Cardiac muscle cell (in vitro differentiated cells and primary cell): Measurements from ENCODE around the gene KCNMA1. TPM values are rescaled to one million over a fixed set of nuclear protein-coding genes. Genes with fewer than 3 reads are reported as not detected.

Experiments
- DNase-seq, 2 donors: peaks; one replicate each; pipeline versions ENCODE4 v3.0.0 to v3.0.0-alpha.2; 2010 to 2017; ENCODE audit warnings: low read depth in 1 of 2, low spot score in 1 of 2
- H3K27ac ChIP-seq: fragments of 200-600 bp; sonication (generic); 2 replicates; pipeline ENCODE4 v1.5.1; 2016
- H3K27me3 ChIP-seq: fragments of 200-600 bp; sonication (generic); 2 replicates; pipeline ENCODE4 v1.6.0; 2016; ENCODE audit warnings: control low read depth
- H3K36me3 ChIP-seq: fragments of 200-600 bp; sonication (generic); 2 replicates; pipeline ENCODE4 v1.5.1; 2016; ENCODE audit warnings: control low read depth
- H3K4me1 ChIP-seq: fragments of 200-600 bp; sonication (generic); 2 replicates; pipeline ENCODE4 v1.8.1; 2017; ENCODE audit warnings: low read depth, mild to moderate bottlenecking, mixed run types
- H3K4me3 ChIP-seq: fragments of 200-600 bp; sonication (generic); 2 replicates; pipeline ENCODE4 v1.5.1; 2016; ENCODE audit warnings: mild to moderate bottlenecking
- H3K9me3 ChIP-seq: fragments of 200-600 bp; sonication (generic); 2 replicates; pipeline ENCODE4 v1.5.1; 2017; ENCODE audit warnings: low read depth, mild to moderate bottlenecking, control low read depth
- polyA plus RNA-seq: library from polyadenylated mRNA; unstranded; fragments of >200 nt; fragmentation: Nextera tagmentation; extraction: Ambion mirVana; gene quantifications from 2 replicates; pipeline ENCODE4 v1.2.1, GENCODE V29; 2016
- total RNA-seq: library from RNA; depleted of rRNA; stranded (reverse); fragments of >200 nt; gene quantifications from 2 replicates; pipeline ENCODE4 v1.2.3, GENCODE V29; 2016
- TF ChIP-seq, protein P1 (sequence below): IDR thresholded peaks from 2 replicates; pipeline ENCODE4 v1.5.1; 2012; ENCODE audit warnings: low read depth, mild to moderate bottlenecking, low read length

KCNMA1 gene
- total and polyA plus RNA-seq, 2 experiments from 2014 or later, result 1.8 to 1.9 TPM

DNA sequence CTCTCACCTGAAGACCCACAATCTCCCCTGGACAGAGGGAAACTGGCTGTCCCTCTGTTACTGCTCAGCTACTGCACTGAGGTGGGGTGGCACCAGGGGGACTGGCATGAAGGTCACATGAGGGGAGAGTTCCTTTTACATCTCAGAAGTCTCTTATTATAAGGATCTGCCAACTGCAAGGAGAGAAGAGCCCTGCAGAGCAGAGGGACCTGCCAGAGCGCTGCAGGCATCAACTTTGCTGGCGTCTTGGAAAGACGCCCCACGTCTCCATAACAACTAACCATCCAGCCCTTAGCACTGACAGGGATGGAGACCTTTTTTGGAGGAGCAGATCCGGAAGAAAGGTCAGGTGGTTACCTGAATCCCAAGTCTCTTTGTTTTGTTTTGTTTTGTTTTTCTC is 218.6 kb downstream of the KCNMA1 start:
- Histone ChIP-seq H3K27ac (no peak overlapping the region), H3K36me3 (no peaks in the 10 kb centered on the region), H3K4me3 (no peak overlapping the region), H3K27me3 (no peaks in the 10 kb centered on the region), H3K9me3 (no peaks in the 10 kb centered on the region), H3K4me1 (no peaks in the 10 kb centered on the region)
- no peak for DNase-seq
- TF ChIP-seq, protein P1, sequence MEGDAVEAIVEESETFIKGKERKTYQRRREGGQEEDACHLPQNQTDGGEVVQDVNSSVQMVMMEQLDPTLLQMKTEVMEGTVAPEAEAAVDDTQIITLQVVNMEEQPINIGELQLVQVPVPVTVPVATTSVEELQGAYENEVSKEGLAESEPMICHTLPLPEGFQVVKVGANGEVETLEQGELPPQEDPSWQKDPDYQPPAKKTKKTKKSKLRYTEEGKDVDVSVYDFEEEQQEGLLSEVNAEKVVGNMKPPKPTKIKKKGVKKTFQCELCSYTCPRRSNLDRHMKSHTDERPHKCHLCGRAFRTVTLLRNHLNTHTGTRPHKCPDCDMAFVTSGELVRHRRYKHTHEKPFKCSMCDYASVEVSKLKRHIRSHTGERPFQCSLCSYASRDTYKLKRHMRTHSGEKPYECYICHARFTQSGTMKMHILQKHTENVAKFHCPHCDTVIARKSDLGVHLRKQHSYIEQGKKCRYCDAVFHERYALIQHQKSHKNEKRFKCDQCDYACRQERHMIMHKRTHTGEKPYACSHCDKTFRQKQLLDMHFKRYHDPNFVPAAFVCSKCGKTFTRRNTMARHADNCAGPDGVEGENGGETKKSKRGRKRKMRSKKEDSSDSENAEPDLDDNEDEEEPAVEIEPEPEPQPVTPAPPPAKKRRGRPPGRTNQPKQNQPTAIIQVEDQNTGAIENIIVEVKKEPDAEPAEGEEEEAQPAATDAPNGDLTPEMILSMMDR, result no peak

DNA sequence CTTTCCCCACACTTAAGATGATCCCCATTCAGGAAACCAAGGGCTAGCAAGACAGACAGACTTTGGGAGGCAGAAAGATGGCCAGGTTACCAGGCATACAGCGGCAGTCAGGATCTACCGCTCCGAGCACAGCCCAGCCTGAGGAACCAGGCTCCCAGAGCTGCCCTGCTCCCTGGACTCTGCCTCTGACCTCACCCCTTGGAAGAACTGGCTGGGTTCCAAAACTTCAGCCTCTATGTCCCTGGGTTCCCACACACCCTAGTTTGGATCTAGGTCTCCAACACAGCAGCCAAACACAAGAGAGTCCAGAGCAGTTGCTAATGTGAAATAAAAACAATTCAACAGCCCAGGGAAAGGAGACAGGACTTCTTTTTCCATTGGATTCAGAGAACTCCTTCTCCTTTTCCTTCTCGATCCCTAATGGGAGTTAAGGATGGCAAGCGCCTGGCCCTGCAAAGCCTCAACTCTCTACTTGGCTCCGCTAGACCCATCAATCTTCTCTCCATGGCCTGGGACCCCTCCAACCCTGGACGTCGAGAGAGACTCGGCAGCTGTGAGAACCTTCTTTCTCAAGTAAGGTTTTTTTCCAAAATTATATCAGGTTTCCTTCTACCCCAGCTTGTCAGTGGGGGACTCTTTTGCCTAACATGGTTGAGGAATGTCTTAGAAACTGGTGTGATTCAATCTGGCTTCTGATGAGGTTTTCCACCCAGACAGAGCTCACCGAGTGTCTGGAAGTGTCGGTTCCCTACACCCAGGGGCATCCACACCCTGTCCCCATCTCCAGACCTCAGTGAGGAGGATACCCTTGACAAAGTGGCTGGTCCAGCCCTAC is 219.6 kb downstream of the KCNMA1 start:
- Histone ChIP-seq H3K9me3 (no peaks in the 10 kb centered on the region), H3K4me1 (no peaks in the 10 kb centered on the region), H3K27me3 (peaks cover 5% of the 10 kb centered on the region), H3K36me3 (no peaks in the 10 kb centered on the region), H3K4me3 (no peak overlapping the region), H3K27ac (no peak overlapping the region)
- DNase-seq, result no peak
- TF ChIP-seq, protein P1, result no peak

DNA sequence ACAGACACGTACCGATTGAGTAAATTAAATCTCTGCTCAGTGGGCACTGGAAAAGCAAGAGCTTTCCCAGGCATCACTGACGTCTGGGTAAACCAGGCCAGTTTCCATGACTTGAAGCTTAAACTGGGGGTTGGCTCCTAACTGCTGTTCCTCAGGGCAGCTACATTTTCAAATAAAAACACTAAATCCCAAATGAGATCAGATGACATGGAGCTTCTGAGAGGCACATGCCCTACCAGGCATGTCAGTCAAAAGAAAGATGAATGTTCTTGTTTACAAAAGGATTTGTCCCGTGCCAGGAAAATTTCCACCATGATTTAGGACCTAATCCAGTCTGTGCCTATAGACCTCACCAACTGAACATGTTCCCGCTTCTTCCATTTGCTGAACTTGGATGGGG is 220.2 kb downstream of the KCNMA1 start:
- H3K9me3 ChIP-seq, result no peaks in the 10 kb centered on the region
- H3K36me3 ChIP-seq, result no peaks in the 10 kb centered on the region
- H3K27me3 ChIP-seq, result peaks cover 5% of the 10 kb centered on the region
- DNase-seq, result no peak
- H3K4me1 ChIP-seq, result no peaks in the 10 kb centered on the region
- H3K4me3 ChIP-seq, result no peak overlapping the region
- no peak overlapping the region for H3K27ac ChIP-seq
- TF ChIP-seq, protein P1, result no peak

DNA sequence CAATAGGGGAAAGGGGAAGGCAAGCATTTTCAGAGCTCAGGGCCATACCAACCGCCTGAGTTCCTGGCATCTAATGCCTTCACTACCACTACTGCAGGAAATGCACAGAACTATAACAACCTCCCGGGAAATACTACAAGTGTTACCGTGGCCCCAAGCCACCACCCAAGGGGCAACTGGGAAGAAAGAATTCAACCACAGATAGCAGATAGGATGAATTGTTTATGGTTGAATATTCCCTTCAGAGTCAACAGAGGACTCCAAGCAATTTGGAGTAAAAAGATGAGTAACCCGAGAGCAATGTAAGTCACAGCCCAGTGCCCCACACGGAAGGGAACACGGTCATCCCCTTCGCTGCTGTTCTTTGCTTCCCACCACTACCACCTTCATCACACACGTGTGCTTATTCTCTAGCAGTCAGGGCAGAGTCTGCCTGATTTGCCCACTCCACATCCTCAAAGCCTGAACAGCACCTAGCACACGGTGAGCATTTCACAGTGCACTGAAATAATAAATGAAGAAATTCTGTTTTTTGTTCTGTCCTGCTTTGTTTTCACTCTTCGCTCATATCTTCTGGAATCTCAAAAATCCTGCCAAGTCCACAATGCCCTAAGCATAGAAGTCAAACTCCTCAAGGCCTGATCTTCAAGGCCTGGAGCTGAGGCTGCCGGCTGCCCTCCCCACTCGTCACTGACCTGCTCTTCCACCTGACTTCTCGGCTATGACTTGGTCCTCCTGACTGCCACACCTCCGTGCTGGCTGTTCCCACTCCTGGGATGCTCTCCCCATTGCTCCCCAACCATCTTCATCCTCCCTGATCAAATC is 221.1 kb downstream of the KCNMA1 start:
- H3K4me3 ChIP-seq, result no peak overlapping the region
- DNase-seq, result peak in 1 of 2 donors; percentile 82
- H3K9me3 ChIP-seq, result no peaks in the 10 kb centered on the region
- H3K27ac ChIP-seq, result no peak overlapping the region
- TF ChIP-seq, protein P1, result no peak
- no peaks in the 10 kb centered on the region for H3K36me3 ChIP-seq
- peaks cover 5% of the 10 kb centered on the region for H3K27me3 ChIP-seq
- no peaks in the 10 kb centered on the region for H3K4me1 ChIP-seq

DNA sequence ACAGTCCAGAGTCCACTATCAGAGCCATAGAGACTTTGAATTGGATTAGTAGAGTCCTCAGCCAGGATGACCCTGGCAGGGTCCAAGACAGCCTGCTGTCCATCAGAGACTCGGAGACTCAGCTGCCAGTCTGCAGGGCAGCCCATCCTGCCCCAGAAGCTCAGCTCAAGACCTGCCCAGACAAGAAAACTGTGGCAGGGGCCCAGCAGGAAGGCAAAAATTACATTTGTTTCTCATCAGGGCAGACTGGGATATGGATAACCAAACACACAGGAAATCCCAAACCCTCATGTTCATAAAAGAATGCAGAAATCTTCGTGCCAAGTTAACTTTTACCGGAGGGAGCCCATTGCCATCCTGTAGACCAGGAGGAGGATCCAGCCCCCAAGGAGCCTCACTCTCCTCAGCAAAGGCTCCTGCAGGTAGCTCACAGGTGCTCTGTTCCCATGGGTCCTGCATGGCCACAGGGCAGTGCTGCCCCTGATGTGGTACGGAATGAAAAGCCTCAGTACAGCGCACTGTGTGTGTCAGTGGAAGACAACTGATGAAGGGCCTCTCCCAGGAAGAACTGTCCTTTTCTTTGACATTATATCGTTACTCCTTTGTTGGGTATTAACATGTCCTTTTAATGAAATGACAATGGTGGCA is 222.2 kb downstream of the KCNMA1 start:
- peaks cover under 1% of the 10 kb centered on the region for H3K4me1 ChIP-seq

More for the DNA sequence above, 222.2 kb downstream of the KCNMA1 start:
- Histone ChIP-seq H3K4me3 (no peak overlapping the region), H3K36me3 (no peaks in the 10 kb centered on the region), H3K27ac (no peak overlapping the region), H3K27me3 (peaks cover 5% of the 10 kb centered on the region), H3K9me3 (no peaks in the 10 kb centered on the region)
- TF ChIP-seq, protein P1, result no peak
- DNase-seq, result no peak
